Fibroblast of skin of right quadriceps (primary cell): Measurements from ENCODE around the gene MMP25.
"Not testable (repeated sequence)": the region's sequence is repeated elsewhere in the genome, so short reads cannot be mapped to it uniquely, and the experiment has no call there.

ENCODE experiments used
- DNase-seq: peaks from one replicate; pipeline ENCODE4 v3.0.0-alpha.2; 2013

Gene MMP25

DNA sequence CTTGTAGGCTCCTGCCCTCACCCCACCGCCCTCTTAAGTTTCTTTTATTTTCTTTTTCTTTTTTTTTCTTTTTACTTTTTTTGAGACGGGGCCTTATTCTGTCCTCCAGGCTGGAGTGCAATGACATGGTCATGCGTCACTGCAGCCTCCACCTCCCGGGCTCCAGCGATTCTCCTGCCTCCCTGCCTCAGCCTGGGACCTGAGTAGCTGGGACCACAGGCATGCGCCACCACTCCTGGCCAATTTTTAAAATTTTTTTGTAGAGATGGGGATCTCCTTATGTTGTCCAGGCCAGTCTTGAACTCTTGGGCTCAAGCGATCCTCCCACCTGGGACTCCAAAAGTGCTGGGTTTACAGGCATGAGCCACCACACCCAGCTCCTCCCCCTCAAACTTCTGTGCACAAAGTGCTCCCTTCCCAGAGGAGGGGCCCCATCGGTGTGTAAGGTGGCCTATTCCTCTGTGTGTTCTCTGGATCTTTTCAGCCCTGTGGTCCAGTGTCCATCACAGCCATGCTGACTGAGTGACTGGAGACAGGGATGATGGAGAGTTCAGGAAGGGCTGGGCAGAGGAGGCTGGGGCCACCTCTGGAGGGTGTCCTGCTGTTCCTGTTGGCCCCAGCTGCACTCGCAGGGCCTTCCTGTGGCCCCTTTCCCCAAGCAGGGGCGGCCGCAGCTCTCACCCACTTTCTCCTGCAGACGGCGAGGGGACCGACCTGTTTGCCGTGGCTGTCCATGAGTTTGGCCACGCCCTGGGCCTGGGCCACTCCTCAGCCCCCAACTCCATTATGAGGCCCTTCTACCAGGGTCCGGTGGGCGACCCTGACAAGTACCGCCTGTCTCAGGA is 10.2 kb downstream of the MMP25 start:
- no peak for DNase-seq

DNA sequence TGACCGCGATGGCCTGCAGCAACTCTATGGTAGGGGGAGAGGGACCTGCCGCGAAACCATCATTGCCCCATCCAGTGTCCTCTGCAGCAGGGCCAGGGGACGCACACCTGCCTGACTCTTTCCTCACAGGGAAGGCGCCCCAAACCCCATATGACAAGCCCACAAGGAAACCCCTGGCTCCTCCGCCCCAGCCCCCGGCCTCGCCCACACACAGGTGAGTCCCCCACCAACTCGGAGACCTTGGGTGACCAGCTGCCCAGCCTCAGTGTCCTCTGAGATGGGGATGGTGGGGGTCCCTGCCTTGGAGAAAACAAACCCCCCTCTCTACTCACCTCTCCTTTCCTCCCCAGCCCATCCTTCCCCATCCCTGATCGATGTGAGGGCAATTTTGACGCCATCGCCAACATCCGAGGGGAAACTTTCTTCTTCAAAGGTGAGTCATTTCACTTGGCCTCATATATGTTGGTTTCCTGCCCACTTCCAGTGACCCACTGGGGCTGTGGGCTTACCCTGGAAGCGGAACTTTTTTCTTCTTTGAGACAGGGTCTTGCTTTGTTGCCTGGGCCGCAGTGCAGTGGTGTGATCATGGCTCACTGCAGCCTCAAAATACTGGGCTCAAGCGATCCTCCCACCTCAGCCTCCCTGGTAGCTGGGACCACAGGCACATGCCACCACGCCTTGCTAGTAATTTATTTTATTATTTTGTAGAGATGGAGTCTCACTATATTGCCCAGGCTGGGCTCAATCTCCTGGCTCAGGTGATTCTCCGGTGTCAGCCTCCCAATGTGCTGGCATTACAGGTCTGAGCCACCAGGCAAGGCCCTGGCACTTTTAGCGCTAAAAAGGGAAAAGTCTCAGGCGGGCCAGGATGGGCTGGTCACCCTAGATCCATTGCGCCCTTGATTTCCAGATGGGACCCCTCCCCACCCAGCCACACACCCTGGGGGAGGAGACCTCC is 11.1 kb downstream of the MMP25 start:
- DNase-seq, result no peak

DNA sequence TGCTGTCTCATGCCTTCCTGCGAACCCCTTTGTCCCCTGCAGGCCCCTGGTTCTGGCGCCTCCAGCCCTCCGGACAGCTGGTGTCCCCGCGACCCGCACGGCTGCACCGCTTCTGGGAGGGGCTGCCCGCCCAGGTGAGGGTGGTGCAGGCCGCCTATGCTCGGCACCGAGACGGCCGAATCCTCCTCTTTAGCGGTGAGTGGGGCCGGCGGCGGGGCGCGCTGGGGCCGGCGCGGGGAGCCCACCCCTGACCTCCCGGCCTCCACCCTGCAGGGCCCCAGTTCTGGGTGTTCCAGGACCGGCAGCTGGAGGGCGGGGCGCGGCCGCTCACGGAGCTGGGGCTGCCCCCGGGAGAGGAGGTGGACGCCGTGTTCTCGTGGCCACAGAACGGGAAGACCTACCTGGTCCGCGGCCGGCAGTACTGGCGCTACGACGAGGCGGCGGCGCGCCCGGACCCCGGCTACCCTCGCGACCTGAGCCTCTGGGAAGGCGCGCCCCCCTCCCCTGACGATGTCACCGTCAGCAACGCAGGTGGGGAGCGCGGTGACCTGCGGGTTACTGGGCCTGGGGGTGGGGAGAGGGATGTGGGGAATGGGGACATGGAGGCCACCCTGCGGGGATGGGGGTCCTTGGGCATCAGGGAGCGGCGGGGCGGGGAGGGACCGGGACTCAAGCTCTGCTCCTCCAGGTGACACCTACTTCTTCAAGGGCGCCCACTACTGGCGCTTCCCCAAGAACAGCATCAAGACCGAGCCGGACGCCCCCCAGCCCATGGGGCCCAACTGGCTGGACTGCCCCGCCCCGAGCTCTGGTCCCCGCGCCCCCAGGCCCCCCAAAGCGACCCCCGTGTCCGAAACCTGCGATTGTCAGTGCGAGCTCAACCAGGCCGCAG is 12.0 kb downstream of the MMP25 start:
- DNase-seq, result peak; percentile 45

DNA sequence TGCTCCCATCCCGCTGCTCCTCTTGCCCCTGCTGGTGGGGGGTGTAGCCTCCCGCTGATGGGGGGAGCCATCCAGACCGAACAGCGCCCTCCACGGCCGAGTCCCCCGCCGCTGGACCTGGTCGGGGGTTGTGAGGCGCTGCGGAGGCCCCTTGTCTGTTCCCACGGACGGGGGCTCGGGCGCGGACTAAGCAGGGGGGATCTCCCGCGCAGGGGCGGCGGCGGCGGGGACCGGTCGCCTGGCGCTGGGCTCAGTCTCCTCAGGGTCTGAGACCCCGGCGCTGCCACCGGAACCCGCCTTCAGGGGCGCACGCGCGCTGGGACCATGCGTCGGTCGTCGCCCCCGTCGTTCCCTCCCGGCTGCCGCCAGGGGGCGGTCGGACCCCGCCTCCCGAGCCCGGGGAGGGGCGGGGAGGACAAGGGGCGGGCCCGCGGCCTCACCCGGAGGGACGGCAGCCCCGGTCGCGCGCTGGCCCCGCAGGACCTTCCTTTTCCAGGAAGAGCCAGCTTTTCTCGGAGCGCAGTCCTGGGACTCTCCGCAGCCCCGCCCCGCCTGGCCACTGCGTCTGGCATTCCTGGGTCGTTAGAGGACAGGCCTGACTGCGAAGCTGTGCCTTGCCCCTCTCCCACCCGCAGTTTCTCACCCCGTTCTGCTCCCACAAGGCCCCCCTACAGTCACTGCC is 12.8 kb downstream of the MMP25 start:
- DNase-seq, result peak; percentile 85

DNA sequence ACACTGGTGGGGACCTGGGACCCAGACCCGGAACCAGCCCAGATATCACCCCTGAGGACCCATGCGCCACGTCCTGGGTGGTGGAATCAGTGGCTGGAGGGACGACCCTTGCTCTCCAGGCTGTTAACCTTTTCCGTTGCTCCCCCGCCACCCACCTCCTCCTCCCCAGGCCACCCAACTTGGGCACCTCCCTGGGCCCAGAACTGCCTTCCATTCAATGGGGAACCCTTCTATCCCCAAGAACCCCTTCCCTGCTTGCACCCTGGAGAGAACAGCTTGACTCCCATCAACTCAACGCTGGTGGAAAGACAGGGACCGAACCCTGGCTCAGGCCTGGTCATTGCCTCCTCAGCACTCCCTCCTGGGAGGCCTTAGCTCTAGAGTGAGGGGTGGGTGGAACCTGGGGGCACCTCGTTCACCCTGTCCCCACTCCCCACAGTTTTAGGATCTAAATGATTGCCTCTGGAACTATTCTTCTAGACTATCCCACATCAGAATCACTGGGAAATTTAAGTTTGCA is 13.4 kb downstream of the MMP25 start:
- no peak for DNase-seq

DNA sequence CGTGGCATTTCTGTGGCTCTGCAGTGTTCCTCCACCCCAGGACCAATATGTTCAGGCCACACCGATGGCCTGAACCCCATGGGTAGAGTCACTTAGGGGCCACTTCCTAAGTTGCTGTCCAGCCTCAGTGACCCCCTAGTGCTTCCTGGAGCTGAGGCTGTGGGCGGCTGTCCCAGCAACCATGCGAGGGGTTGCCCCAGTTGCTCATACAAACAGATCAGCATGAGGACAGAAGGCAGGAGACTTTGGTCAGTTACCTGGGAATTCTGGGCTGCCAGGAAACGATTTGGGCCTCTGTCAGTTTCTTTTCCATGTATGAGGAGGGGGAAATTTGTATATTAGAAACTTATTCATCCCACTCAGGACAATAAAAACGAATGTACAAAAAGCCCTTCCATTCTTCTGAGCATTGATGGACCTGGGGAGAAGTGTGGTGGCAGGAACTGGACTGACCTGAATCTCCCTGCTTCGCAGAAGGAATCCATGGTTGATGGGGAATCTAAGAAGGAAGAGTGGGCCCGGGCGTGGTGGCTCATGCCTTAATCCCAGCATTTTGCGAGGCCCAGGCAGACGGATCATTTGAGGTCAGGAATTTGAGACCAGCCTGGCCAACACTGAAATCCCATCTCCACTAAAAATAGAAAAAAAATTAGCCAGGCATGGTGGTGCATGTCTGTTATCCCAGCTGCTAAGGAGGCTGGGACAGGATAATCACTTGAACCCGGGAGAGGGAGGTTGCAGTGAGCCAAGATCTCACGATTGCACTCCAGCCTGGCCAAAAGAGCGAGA is 14.2 kb downstream of the MMP25 start:
- DNase-seq, result no peak

DNA sequence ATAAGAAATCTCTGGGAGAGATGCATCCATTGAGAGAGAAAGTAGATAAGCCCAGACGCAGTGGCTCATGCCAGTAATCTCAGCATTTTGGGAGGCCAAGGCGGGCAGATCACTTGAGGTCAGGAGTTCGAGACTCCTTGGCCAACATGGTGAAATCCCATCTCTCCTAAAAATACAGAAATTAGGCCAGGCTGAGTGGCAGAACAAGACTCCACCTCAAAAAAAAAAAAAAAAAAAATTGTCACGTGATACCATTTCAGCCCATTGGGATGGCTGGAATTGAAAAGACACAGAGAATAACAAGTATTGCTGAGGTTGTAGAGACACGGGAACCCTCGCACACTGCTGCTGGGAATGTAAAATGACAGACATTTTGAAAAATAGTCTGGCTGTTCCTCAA is 16.2 kb downstream of the MMP25 start:
- no peak for DNase-seq

DNA sequence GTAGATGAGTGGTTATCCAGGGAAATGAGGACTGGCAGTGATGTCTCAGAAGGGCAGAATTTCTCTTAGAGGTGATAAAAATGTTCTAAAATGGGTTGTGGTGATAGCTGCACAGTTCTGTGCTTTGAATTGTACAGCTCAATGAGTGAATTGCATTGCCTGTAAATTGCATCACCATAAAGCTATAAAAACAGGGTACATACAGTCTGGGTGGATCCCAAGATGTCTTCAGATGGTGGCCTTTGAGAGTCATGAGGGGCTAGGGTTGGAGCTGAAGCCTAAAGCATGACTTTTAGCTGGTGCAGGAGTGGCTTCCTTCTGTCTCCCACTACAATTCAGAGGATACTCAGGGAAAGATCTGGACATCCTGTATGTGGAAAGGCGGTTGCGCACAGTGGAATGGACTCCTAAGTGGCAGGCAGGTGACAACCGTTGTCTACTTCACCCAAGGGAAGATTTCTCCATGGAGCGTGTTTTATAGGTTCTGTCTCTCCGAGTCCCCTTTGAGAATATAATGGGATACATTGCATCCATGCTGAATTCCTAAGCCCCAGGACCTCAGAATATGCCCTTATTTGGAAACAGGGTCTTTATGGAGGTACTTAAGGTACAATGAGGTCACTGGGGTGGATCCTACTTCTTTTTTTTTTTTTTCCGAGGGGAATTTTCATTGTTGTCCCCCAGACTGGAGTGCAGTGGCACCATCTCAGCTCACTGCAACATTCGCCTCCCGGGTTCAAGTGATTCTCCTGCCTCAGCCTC is 17.4 kb downstream of the MMP25 start:
- DNase-seq, result no peak

DNA sequence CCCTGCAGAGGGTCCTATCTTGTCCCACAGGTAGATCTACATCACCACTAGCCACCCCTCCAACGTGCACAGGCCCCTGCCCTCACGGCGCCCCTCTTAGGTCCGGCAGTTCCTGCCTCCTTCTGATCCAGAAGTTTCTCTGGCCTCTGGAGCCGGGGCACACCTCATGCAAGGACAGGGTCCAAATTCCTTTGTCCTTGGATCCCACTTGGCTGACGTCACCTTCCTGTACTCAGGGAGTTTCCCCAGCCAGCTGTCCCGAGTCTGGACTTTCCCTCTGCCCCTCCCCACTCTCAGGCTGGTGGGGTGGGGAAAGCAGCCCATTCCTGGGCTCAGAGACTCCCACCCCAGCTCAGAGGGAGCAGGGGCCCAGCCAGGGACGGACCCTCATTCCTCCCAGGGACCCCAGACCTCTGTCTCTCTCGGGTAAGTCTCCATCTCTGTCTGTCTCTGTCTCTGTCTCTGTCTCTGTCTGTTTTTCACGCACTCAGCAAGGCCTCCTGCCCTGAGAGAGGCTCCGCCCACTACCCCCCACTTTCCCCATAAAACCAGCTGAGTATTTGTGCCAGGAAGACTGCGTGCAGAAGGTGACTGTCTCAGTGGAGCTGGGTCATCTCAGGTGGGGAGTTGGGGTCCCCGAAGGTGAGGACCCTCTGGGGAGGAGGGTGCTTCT is 18.8 kb downstream of the MMP25 start, which contains the start of gene IL32:
IL32 (plus strand) TSS at position 572 of the 673 bp plus-strand sequence. CDS start 172 bp downstream, outside the sequence.
- DNase-seq, result peak; percentile 62

DNA sequence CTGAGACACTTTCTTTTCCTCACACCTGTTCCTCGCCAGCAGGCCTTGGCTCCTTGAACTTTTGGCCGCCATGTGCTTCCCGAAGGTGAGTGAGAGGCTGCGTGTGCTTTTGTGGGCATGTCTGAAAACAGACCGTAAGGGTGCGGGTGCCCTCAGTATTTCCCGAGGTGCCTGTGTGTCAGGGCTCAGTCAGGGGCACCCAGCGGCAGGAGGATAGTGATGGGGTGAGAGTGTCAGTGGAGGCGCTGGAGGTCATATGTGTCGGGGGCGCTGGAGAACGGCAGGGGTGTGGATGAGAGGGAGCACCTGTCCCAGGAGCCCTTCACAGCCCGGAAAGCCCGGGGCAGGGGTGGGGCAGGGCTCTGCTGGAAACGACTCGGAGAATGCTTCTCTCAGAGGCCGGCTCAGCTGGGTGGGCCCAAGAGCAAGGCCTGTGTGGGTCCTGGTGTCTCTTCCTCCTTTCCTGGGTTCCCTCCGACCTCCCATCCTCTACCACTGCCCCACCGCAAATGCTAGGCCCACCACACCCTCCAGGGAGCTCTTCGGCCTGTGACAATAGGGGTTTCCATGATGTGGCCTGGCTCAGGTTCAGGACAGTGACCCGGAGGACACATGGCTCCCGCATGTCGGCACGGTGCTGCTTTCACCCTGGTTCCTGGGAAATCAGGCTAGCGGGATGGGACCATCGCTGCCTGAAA is 19.5 kb downstream of the MMP25 start:
- no peak for DNase-seq

DNA sequence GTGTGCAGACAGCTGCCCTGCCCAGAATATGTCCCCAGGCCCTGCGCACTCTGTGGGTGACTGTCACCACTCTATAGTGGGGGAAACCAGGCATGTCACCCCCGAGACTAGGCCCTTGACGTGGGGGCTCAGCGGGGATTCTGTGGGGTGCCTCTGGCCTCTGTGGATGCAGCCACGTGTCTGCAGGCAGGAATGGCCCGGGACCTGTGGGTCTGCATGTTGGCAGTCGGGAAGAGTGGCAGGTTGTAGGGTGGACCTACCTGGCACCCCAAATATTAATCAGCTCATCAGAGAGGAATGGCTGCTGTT is 20.0 kb downstream of the MMP25 start:
- no peak for DNase-seq

DNA sequence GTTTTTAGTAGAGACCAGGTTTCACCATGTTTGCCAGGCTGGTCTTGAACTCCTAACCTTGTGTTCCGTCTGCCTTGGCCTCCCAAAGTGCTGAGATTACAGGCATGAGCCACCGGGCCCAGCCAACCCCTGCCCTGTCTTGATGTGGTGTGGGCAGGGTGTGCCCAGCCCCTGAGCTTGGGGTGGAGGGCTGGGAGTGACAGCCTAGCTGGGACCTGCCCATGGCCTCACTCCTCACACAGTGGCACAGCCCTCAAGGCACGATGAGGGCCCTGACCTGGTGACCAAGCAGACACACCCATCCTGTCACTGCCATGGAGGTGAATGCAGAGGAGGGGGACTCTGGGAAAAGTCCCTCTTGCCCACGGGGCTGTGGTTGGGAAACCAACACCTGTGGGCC is 22.1 kb downstream of the MMP25 start:
- no peak for DNase-seq

DNA sequence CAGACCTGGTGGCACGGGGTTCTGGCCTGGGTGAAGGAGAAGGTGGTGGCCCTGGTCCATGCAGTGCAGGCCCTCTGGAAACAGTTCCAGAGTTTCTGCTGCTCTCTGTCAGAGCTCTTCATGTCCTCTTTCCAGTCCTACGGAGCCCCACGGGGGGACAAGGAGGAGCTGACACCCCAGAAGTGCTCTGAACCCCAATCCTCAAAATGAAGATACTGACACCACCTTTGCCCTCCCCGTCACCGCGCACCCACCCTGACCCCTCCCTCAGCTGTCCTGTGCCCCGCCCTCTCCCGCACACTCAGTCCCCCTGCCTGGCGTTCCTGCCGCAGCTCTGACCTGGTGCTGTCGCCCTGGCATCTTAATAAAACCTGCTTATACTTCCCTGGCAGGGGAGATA is 22.8 kb downstream of the MMP25 start:
- DNase-seq, result not testable (repeated sequence)

DNA sequence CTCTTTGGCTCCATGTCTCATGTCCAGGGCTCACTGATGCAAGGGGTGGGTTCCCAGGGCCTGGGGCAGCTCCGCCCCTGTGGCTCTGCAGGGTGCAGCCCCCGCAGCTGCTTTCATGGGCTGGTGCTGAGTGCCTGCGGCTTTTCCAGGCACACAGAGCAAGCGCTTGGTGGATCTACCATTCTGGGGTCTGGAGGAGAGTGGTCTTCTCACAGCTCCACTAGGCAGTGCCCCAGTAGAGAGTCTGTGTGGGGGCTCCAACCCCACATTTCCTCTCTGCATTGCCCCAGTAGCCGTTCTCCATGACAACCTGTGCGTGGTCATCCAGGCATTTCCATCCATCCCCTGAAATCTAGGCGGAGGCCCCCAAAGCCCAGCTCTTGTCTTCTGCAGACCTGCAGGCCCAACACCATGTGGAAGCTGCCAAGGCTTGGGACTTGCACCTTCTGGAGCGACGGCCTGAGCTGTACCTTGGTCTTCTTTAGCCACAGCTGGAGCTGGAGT is 24.3 kb downstream of the MMP25 start:
- no peak for DNase-seq

DNA sequence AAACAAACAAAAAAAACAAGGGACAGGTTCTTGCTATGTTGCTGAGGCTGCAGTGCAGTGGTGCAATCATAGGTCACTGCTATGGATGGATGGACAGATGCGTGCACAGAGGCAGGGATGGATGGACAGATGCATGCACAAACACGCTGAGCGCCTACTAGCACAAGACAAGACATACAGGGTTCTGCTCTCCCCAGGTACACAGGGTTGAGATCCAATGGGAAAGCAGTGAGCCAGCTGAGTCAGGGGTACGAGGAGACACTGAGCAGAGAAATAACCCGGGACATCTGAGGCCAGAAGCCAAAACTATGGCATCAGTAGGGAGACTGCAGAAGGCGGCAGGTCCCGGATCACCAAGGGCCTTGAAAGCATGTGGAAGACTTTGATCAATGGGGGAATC is 25.3 kb downstream of the MMP25 start:
- no peak for DNase-seq

DNA sequence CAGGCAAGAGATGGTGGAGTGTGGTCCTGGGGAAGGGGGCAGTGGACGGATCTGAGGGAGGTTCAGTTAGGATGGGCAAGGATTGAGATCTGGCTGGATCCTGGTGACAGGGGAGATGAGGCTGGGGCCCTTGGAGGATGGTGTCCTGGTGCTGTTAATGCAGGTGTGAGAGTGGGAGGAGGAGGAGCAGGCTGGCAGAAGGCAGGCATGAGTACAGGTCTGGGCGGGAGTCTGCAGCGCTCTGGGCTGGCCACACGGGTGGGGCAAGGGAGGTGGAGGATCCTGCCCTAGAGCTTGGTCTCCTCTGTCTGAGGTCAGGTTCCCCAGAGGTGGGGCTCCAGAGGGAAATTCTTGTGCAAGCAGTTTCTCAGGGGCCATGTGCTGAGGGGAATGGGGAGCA is 25.8 kb downstream of the MMP25 start:
- DNase-seq, result not testable (repeated sequence)

DNA sequence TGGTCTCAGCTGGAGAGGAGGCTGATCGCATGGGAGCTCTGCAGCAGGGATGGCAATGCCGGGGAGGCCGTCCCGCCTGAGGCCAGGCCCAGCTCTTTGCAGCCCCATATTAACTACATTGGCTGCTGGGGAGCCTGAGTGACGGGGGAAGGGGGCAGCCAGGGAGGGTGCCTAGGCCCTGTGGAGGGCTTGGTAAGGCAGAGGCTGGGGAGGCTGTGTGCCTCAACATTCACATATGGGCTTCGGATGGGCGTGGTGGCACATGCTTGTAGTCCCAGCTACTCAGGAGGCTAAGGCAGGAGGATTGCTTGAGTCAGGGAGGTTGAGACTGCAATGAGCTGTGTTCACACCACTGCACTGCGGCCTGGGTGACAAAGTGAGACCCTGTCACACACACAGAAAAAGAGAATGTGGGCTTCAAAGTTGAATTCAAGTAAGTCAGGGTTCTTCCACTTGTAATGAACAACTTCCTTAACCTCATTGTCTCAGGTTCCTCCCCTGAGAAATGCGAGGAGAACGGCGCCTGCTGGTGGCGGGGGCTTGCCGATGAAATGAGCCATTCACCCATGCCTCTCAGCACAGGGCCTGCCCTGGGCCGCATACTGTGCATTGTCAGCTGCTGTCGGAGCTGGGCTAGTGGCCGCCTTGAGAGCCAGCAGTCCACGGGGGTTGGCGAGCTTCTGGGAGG is 26.4 kb downstream of the MMP25 start:
- not testable (repeated sequence) for DNase-seq

DNA sequence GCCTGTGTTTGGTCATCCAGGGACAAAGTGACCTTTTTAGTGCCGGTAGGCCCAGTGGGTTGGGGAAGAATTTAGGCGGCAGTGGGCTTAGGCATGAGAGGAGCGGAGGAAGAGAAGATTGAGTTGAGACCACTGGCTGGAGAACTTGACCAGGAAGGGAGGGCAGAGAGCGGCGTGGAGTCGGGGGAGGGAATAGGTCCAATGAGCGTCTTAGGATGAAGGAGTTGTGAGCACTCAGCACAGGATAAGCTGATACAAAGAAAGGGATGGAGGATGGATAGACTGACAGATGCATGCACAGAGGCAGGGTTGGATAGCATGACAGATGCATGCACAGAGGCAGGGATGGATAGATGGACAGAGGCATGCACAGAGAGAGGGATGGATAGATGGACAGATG is 27.1 kb downstream of the MMP25 start:
- no peak for DNase-seq
